Lower lobe of right lung (tissue), 2 donors: ENCODE results near the gene MTUS2. TPM values are rescaled to one million over a fixed set of nuclear protein-coding genes. Genes with fewer than 3 reads are reported as not detected.

ENCODE experiments used
- ATAC-seq, 2 donors: fragments of 200-7000 bp; cut with Tn5 transposase; one replicate each; pipeline ENCODE4 v1.9.1; 2020 to 2022; ENCODE audit warnings: mild to moderate bottlenecking in 2 of 2, moderate library complexity in 2 of 2
- DNase-seq: peaks from one replicate; pipeline ENCODE4 v3.0.0-alpha.2; 2020
- H3K27ac ChIP-seq: fragments of 200-600 bp; one replicate; pipeline ENCODE4 v1.8.0; 2022
- H3K27me3 ChIP-seq: fragments of 200-600 bp; one replicate; pipeline ENCODE4 v1.8.0; 2022; ENCODE audit warnings: low read depth
- H3K36me3 ChIP-seq: fragments of 200-600 bp; one replicate; pipeline ENCODE4 v1.8.0; 2022; ENCODE audit warnings: mild to moderate bottlenecking
- H3K4me1 ChIP-seq: fragments of 200-600 bp; one replicate; pipeline ENCODE4 v1.8.0; 2022
- H3K4me3 ChIP-seq: fragments of 200-600 bp; one replicate; pipeline ENCODE4 v1.8.0; 2022; ENCODE audit warnings: mild to moderate bottlenecking
- H3K9me3 ChIP-seq: fragments of 200-600 bp; one replicate; pipeline ENCODE4 v1.8.0; 2022
- intact Hi-C: fragments of 100-400 bp; cut with DNase I; formaldehyde crosslinking; loops from one replicate; pipeline ENCODE4 v1.11.0; 2022
- total RNA-seq: library from RNA; stranded (reverse); fragmentation: NEBNext Ultra II Directional; extraction: Animal tissue kit (Norgen Biotek cat#: 25700); gene quantifications from one replicate; pipeline ENCODE4 v1.2.1, GENCODE V29; 2021
- TF ChIP-seq, protein P1 (sequence below): fragments of 200-600 bp; IDR thresholded peaks from one replicate; pipeline ENCODE4 v1.8.0; 2022; ENCODE audit warnings: antibody characterized with exemption, mild to moderate bottlenecking
- donor health status: DM: no; HTN: yes; CAD: no; lungs with severe emphysema.

The MTUS2 gene
- total RNA-seq, 1 donor from 2014 or later = 0.21 TPM

DNA sequence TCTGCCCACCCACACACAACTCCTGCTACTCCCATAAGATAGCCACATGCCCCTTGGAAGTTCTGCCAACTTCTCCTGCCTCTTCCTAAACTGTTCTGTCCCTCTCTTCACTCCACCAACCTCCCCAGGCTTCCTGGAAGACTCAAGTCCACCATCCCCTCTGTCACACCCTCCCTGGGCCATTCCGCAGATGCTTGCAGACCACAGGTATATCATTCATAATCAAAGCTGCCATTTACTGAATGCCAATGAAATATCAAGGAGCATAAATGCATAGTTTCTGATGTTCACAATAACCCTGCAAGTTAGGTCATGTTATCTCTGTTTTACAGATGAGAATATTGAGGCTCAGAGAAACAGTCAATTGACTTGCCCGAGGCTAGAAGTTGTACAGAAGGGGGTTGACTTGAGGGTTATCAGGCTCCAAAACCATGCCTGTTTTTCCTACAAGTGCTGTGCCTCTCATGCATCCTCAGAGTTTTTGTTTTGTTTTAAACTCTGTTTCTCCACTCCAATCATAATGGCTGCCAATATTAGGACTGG, 639.7 kb downstream of the MTUS2 start:
- DNase-seq = no peak
- TF ChIP-seq, protein P1, sequence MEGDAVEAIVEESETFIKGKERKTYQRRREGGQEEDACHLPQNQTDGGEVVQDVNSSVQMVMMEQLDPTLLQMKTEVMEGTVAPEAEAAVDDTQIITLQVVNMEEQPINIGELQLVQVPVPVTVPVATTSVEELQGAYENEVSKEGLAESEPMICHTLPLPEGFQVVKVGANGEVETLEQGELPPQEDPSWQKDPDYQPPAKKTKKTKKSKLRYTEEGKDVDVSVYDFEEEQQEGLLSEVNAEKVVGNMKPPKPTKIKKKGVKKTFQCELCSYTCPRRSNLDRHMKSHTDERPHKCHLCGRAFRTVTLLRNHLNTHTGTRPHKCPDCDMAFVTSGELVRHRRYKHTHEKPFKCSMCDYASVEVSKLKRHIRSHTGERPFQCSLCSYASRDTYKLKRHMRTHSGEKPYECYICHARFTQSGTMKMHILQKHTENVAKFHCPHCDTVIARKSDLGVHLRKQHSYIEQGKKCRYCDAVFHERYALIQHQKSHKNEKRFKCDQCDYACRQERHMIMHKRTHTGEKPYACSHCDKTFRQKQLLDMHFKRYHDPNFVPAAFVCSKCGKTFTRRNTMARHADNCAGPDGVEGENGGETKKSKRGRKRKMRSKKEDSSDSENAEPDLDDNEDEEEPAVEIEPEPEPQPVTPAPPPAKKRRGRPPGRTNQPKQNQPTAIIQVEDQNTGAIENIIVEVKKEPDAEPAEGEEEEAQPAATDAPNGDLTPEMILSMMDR = no peak
- no peak overlapping the region for H3K27ac ChIP-seq
- intact Hi-C loops = no loop called here
- H3K36me3 ChIP-seq = no peaks in the 10 kb centered on the region
- no peaks in the 10 kb centered on the region for H3K4me1 ChIP-seq
- ATAC-seq = no peak
- H3K27me3 ChIP-seq = no peaks in the 10 kb centered on the region
- no peak overlapping the region for H3K4me3 ChIP-seq
- no peaks in the 10 kb centered on the region for H3K9me3 ChIP-seq

DNA sequence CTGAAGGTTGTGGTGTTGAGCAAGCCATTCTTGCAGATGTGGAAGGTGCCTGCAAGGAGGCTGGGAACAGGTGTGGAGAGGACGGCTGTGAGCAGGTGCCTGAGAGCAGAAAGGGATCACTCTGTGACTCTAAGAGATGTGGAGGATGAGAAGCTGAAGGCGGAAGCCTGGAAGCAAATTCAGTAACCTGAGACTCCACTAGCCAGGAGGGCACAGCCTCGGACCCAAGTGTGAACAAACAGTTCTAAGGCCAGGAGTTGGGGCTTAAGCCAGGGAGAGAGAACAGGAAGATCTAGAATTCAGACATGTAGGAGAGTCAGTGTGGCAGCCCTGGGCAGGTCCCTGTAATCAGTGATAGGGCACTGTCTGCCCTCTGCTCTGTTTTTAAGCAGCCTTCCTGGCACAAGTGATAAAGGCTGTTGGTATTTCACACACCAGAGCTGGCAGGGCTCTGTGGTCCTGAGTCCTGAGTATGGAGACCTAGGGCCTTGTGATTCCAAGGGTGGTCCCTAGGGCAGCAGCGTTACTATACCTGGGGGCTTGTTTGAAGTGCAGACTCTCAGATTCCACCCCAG, 644.1 kb downstream of the MTUS2 start:
- TF ChIP-seq, protein P1 = no peak
- DNase-seq (no peak), ATAC-seq (no peak)
- H3K4me1 ChIP-seq = no peaks in the 10 kb centered on the region
- H3K27me3 ChIP-seq = no peaks in the 10 kb centered on the region
- H3K27ac ChIP-seq = no peak overlapping the region
- intact Hi-C loops = no loop called here
- no peak overlapping the region for H3K4me3 ChIP-seq
- H3K9me3 ChIP-seq = no peaks in the 10 kb centered on the region
- no peaks in the 10 kb centered on the region for H3K36me3 ChIP-seq

DNA sequence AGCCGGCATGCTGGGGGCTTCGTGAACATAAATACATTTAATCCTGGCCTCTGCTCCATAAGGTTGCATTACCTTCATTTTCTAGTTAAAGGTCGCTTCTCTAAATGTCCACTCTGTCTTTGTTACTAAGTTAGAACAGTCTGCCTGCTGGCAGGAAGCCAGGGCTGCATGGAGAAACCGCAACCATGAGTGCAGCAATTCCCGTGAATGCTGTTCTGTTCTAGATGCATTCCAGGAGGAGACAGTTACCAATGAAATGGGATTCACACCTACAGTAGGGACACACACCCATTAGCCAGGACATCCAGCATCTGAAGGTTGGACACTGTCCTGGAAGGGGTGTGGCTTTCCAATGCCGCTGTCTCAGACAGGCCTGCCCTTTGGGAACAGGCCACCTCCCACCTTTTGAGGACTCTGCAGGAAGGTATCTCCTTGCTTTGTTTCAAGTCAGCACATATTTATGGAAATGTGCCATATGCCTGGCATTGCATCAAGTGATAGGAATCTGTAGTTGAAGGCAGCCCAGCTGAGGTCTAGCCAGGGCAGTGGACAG, 645.7 kb downstream of the MTUS2 start:
- intact Hi-C loops = no loop called here
- no peak for DNase-seq
- no peak overlapping the region for H3K4me3 ChIP-seq
- H3K27me3 ChIP-seq = no peaks in the 10 kb centered on the region
- no peaks in the 10 kb centered on the region for H3K4me1 ChIP-seq
- ATAC-seq = peak in 1 of 2 donors; percentile 58
- H3K36me3 ChIP-seq = no peaks in the 10 kb centered on the region
- H3K27ac ChIP-seq = no peak overlapping the region
- TF ChIP-seq, protein P1 = no peak
- H3K9me3 ChIP-seq = no peaks in the 10 kb centered on the region

DNA sequence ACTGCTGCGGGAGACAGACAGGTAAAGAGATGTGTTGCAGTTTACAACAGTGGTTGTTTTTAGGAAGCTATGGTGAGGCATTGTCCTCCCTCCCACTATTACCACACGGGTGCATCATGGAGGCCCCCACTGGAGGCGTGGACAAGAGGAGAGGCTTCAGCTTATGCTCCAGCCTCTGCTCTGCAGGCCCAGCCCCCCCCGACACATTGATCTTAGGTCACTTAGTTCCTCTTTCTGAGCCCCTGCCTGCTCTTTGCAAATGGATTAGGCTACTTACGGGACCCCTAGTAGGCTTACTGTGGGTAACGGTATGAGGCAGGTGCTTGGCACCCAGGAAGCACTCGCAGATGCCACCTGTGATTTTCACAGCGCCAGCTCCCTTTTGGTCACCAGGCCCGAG, 651.4 kb downstream of the MTUS2 start:
- no peaks in the 10 kb centered on the region for H3K36me3 ChIP-seq
- ATAC-seq = no peak
- no peaks in the 10 kb centered on the region for H3K9me3 ChIP-seq

DNA sequence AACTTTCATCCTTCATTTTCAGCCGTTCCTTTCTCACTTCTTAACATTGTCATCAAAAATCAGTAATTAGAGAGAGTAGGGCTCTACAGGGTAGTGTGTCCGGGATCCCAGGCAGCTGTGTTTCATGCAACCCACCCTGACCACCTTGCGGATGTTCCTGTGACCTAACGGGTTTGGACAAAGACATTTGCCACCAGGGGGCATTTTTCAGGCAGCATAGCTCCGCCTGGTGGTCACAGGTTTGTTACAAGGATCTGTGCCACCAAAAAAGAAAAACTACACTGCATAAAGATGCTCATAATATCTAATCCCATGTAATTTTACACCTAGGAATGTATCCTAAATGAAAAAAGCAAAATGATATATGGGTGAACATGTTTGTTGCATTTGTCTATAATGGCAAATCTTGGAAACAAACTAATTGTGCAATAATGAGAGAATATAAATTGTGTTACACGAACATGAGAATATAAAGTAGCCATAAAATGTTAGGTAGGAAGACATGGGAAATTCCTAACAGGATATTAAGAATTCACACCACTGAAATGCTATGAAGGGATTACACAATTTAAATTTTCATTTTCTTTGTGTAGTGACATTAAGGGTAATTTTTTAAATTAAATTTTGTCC, 652.3 kb downstream of the MTUS2 start:
- H3K36me3 ChIP-seq = no peaks in the 10 kb centered on the region
- H3K4me3 ChIP-seq = no peak overlapping the region
- no peaks in the 10 kb centered on the region for H3K27me3 ChIP-seq
- DNase-seq = no peak
- H3K9me3 ChIP-seq = no peaks in the 10 kb centered on the region
- no peaks in the 10 kb centered on the region for H3K4me1 ChIP-seq
- TF ChIP-seq, protein P1 = peak; percentile 73
- ATAC-seq = peak; percentile 59 to 61
- intact Hi-C loops = no loop called here
- no peak overlapping the region for H3K27ac ChIP-seq

More for the DNA sequence above, 651.4 kb downstream of the MTUS2 start:
- Histone ChIP-seq H3K27ac (no peak overlapping the region), H3K4me3 (no peak overlapping the region), H3K4me1 (no peaks in the 10 kb centered on the region), H3K27me3 (no peaks in the 10 kb centered on the region)
- intact Hi-C loops = no loop called here
- TF ChIP-seq, protein P1 = no peak
- no peak for DNase-seq
